OCI-LY3 (cell line): ENCODE data around the gene PPARG.

Experiments used
- CTCF ChIP-seq: fragments of 200-600, 300-600 bp; sonication (generic); IDR thresholded peaks from 2 replicates; pipeline ENCODE4 v1.5.1; 2014; ENCODE audit warnings: antibody characterized with exemption, low read length, low read depth
- EZH2phosphoT487 ChIP-seq: fragments of 200-600 bp; shearing (Covaris generic); IDR thresholded peaks from 2 replicates; pipeline ENCODE4 v1.6.1; 2018; ENCODE audit warnings: antibody characterized with exemption, mixed run types, low read depth

GRCh38 chr3:12433823-12434222 is 145.0 kb downstream of the PPARG start:
- TF ChIP-seq CTCF (no peak), EZH2phosphoT487 (no peak)
